Right lobe of liver (tissue), 6 donors: ENCODE measurements around the gene NEDD1. TPM values are rescaled to one million over a fixed set of nuclear protein-coding genes. Genes with fewer than 3 reads are reported as not detected.
A peak's percentile ranks its signal among the peaks of the same experiment; 100 is the strongest.

Experiments used
- ATAC-seq, 4 donors: fragments of 200-7000 bp; cut with Tn5 transposase; one replicate each; pipeline ENCODE4 v1.9.1; 2020; ENCODE audit warnings: mild to moderate bottlenecking in 4 of 4, moderate library complexity in 4 of 4
- DNase-seq, 3 donors: peaks; one replicate each; pipeline ENCODE4 v3.0.0-alpha.2; 2020
- H3K27ac ChIP-seq, 3 donors: fragments of 200-600 bp; one replicate each; pipeline ENCODE4 v1.8.0; 2022
- H3K27me3 ChIP-seq, 2 donors: fragments of 200-600 bp; one replicate each; pipeline ENCODE4 v1.8.0; 2022
- H3K36me3 ChIP-seq, 4 donors: fragments of 200-600 bp; sonication (generic) in 1 of 4; one replicate each; pipeline versions ENCODE4 v1.5.1 to v1.8.0; 2017 to 2022; ENCODE audit warnings: control low read depth in 1 of 4
- H3K4me1 ChIP-seq, 4 donors: fragments of 200-600 bp; sonication (generic) in 1 of 4; one replicate each; pipeline versions ENCODE4 v1.5.1 to v1.8.0; 2017 to 2022; ENCODE audit warnings: control low read depth in 1 of 4
- H3K4me3 ChIP-seq, 3 donors: fragments of 200-600 bp; one replicate each; pipeline ENCODE4 v1.8.0; 2022
- H3K9me3 ChIP-seq, 4 donors: fragments of 200-600 bp; sonication (generic) in 1 of 4; one replicate each; pipeline versions ENCODE4 v1.5.1 to v1.8.0; 2017 to 2022; ENCODE audit warnings: control low read depth in 1 of 4
- CTCF ChIP-seq, 4 donors: fragments of 200-600 bp in 3 of 4; fragments of 450-650 bp in 1 of 4; IDR thresholded peaks; one replicate each; pipeline versions ENCODE4 v1.5.1 to v1.8.0; 2016 to 2022; ENCODE audit warnings: antibody characterized with exemption in 4 of 4, mild to moderate bottlenecking in 2 of 4
- POLR2A ChIP-seq: fragments of 450-650 bp; IDR thresholded peaks from one replicate; pipeline ENCODE4 v1.6.1; 2017; ENCODE audit warnings: antibody characterized with exemption, mild to moderate bottlenecking
- whole genome bisulfite sequencing: methylation state at CpG from one replicate; pipeline ENCODE4 v1.1.6; 2018; ENCODE audit warnings: low coverage, low lambda C conversion rate; ENCODE audit not compliant: insufficient coverage; ENCODE audit errors: missing lambda C conversion rate; 5-methylcytosine and 5-hydroxymethylcytosine counted together
- intact Hi-C, 2 donors: fragments of 100-400 bp; cut with DNase I; formaldehyde crosslinking; loops; one replicate each; pipeline versions ENCODE4 v1.11.2 to v1.14.1; 2022
- total RNA-seq, 6 experiments: library from RNA; depleted of rRNA in 2 of 6; stranded (reverse); fragments of >200 nt in 2 of 6; fragmentation: NEBNext Ultra II Directional in 3 of 6; extraction: Animal tissue kit (Norgen Biotek cat#: 25700) in 3 of 6; gene quantifications; one replicate each; pipeline versions ENCODE4 v1.1.0 to v1.2.4, GENCODE V29; 2016 to 2023
- donor health status: DM: no; HTN: yes; CAD: no.
- donor health status: DM: no; HTN: no; CAD: no.
- donor health status: DM: no; HTN: no; CAD: no.
- donor health status: DM: no; HTN: yes; CAD: no.
- donor health status: DM: no; HTN: yes; CAD: no.

Gene NEDD1
- total RNA-seq, 6 experiments from 2014 or later, result 2.8 to 8.5 (median 6.4) TPM

DNA sequence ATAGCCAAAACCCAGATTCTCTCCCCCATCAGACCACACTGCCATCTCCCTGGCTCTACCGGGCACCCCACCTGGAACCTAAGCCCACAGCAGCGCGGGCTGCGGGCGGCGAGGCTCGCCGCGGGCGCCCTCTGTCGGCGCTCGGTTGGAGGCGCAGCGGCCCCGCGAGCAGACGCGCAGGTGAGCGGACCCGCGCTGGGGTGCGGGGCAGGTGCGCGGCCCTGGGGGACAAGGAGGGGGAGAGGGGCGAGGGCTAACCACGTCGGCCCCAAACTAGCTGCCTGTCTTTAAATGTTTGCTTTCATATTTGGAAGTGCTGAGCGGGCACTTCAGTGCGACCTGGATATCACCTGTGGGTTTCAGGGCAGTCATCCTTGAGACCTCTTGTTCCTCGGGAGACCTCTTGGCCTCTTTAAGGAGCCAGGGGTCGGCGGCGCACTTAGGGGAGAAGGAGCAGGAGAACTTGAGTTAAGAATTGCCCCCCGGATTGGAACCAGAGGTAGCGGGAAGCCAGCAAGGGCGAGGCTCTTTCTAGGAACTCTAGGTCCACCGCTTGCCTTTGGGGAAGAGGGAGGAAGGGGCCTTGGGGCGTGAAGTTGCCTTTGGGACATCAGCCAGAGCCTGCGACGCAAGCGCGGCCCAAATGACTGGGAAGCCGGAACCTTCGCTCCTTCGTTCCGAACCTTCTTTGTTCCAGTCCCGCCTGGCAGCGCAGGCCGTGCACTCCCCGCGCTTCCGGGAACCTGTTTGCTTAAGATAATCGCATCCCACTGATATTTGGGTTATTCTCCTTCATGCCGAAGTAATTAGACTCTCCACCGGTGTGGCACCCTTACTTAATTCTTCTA lies 78.7 kb downstream of the NEDD1 start:
- H3K36me3 ChIP-seq, result no peaks in the 10 kb centered on the region
- no peak overlapping the region for H3K27ac ChIP-seq
- H3K4me1 ChIP-seq, result peaks cover 0 to 7% (median 3%) of the 10 kb centered on the region in 4 donors
- H3K4me3 ChIP-seq, result peak overlapping the region; percentile 16 to 41 (median 27)
- no peak for TF ChIP-seq POLR2A
- TF ChIP-seq CTCF (IDR thresholded peaks at IDR 0.05), result peak; percentile 64 to 94 (median 86)
- intact Hi-C loops, result no loop called here
- 3% methylated on average over 37 of the region's 56 CpGs for WGBS
- H3K9me3 ChIP-seq, result no peaks in the 10 kb centered on the region
- H3K27me3 ChIP-seq, result peaks cover 0 to 3% of the 10 kb centered on the region in 2 donors
- ATAC-seq (peak; percentile 86 to 93 (median 88)), DNase-seq (peak in 2 of 3 donors; percentile 36 to 45)

GRCh38 chr12:96986883-96987523 lies 79.9 kb downstream of the NEDD1 start:
- H3K27ac ChIP-seq, result no peak overlapping the region
- H3K27me3 ChIP-seq, result peaks cover 0 to 3% of the 10 kb centered on the region in 2 donors
- DNase-seq, result no peak
- no peaks in the 10 kb centered on the region for H3K9me3 ChIP-seq
- intact Hi-C loops, result no loop called here
- peak; percentile 25 to 60 (median 52) for TF ChIP-seq CTCF (IDR thresholded peaks at IDR 0.05)
- TF ChIP-seq POLR2A, result no peak
- WGBS, result 17% methylated on average over 2 of the region's 2 CpGs
- peak; percentile 39 to 57 (median 44) for ATAC-seq
- H3K4me1 ChIP-seq, result peaks cover 0 to 7% (median 3%) of the 10 kb centered on the region in 4 donors
- no peak overlapping the region for H3K4me3 ChIP-seq
- no peaks in the 10 kb centered on the region for H3K36me3 ChIP-seq

- Histone ChIP-seq H3K9me3 (no peaks in the 10 kb centered on the region), H3K27me3 (peaks cover 0 to 3% of the 10 kb centered on the region in 2 donors), H3K27ac (no peak overlapping the region), H3K36me3 (no peaks in the 10 kb centered on the region), H3K4me3 (no peak overlapping the region), H3K4me1 (peaks cover 0 to 7% (median 3%) of the 10 kb centered on the region in 4 donors)
- ATAC-seq (no peak), DNase-seq (no peak)
- WGBS, result 28% methylated on average over 3 of the region's 3 CpGs
- TF ChIP-seq CTCF (IDR thresholded peaks at IDR 0.05), result no peak
- no peak for TF ChIP-seq POLR2A
- intact Hi-C loops, result no loop called here
Measured at GRCh38 chr12:96988919-96989318, 81.9 kb downstream of the NEDD1 start.

DNA sequence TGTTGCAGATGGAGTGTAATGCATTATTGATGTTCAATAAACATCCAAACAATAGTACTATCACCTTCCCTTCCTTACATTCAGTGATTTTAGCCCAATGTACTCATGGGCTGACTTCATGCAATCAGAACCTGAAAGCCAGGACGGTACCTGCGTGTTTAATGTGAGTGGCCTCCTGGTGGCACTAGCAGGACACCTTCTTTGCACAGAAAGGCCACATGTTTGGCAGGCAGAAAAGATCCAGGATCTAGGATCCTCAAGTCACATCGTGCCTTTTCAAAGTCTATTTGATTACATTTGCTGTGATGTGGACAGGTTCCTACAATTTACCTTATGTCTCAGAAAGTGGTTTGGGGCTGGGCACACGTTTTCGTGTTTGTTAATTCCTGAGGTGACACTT lies 82.9 kb downstream of the NEDD1 start:
- peak; percentile 41 to 60 (median 52) for ATAC-seq
- no peaks in the 10 kb centered on the region for H3K36me3 ChIP-seq
- 43% methylated on average over 5 of the region's 5 CpGs for WGBS
- H3K27ac ChIP-seq, result no peak overlapping the region
- TF ChIP-seq POLR2A (no peak), CTCF (IDR thresholded peaks at IDR 0.05) (peak; percentile 24 to 33 (median 28))
- intact Hi-C loops, result no loop called here
- H3K4me1 ChIP-seq, result peaks cover 0 to 7% (median 3%) of the 10 kb centered on the region in 4 donors
- H3K4me3 ChIP-seq, result no peak overlapping the region
- no peaks in the 10 kb centered on the region for H3K9me3 ChIP-seq
- H3K27me3 ChIP-seq, result peaks cover 0 to 2% of the 10 kb centered on the region in 2 donors
- DNase-seq, result no peak
